GM12878 (cell line): ENCODE data around the gene ABHD3. TPM values are rescaled to one million over a fixed set of nuclear protein-coding genes. Genes with fewer than 3 reads are reported as not detected.

Source experiments
- ATAC-seq: fragments of 200-7000 bp; cut with Tn5 transposase; 3 replicates; pipeline ENCODE4 v1.9.1; 2020; ENCODE audit warnings: mild to moderate bottlenecking, moderate library complexity
- BruUV-seq: library from RNA; stranded (reverse); fragments of 400-500 nt; replicated peaks from 2 replicates; lab custom pipeline; 2021; lab: Mats Ljungman, UMichigan
- CTCF ChIA-PET: fragments of 300-600 bp; sonication (Branson Sonifier 250); formaldehyde crosslinking; extraction: SDS; loops from one replicate; lab custom pipeline; 2021; ENCODE audit warnings: inconsistent platforms; lab: Yijun Ruan, JAX
- POLR2A ChIA-PET: fragments of 350-600 bp; formaldehyde crosslinking; extraction: SDS; loops from one replicate; lab custom pipeline; 2021; ENCODE audit warnings: inconsistent platforms; lab: Charles Lee
- RAD21 ChIA-PET: fragments of 300-600 bp; sonication (Branson Sonifier 250); formaldehyde crosslinking; loops from one replicate; lab custom pipeline; 2023; ENCODE audit warnings: antibody characterized with exemption; ENCODE audit not compliant: unreplicated experiment; lab: Charles Lee
- SMC1A ChIA-PET: fragments of 300-600 bp; sonication (Branson Sonifier 250); formaldehyde crosslinking; loops from one replicate; lab custom pipeline; 2023; ENCODE audit not compliant: unreplicated experiment, uncharacterized antibody; lab: Charles Lee
- DNase-seq: peaks from one replicate; pipeline ENCODE4 v3.0.0-alpha.2; 2011; ENCODE audit warnings: low read depth, low spot score
- FAIRE-seq: peaks from 3 replicates; lab custom pipeline; 2011; peaks lifted over from hg19 to GRCh38; lab: Jason Lieb, UNC
- H2AFZ ChIP-seq: 2 replicates; pipeline ENCODE4 v1.6.0; 2011; ENCODE audit warnings: low read depth, low read length, control low read depth; ENCODE audit not compliant: control insufficient read depth
- H3K27ac ChIP-seq: 2 replicates; pipeline ENCODE4 v1.5.1; 2011; ENCODE audit warnings: control low read depth; ENCODE audit not compliant: control insufficient read depth, insufficient read depth
- H3K27me3 ChIP-seq, 2 experiments: replicated peaks in 1 of 2; 2 replicates each; pipeline versions ENCODE4 v1.6.0 to v1.6.1; 2011; ENCODE audit warnings: low read length in 1 of 2; ENCODE audit not compliant: control insufficient read depth in 2 of 2, insufficient read depth in 2 of 2
- H3K36me3 ChIP-seq, 2 experiments: 2 replicates each; pipeline ENCODE4 v1.5.1; 2011; ENCODE audit warnings: low read length in 1 of 2; ENCODE audit not compliant: control insufficient read depth in 2 of 2, insufficient read depth in 2 of 2
- H3K4me1 ChIP-seq: 2 replicates; pipeline ENCODE4 v1.6.1; 2011; ENCODE audit warnings: mild to moderate bottlenecking, low read length, moderate library complexity, mixed read lengths; ENCODE audit not compliant: control insufficient read depth, insufficient read depth
- H3K4me2 ChIP-seq: 2 replicates; pipeline ENCODE4 v1.6.0; 2011; ENCODE audit warnings: control low read depth; ENCODE audit not compliant: control insufficient read depth, insufficient read depth
- H3K4me3 ChIP-seq: fragments of 200-600 bp; sonication (generic); 2 replicates; pipeline ENCODE4 v1.5.1; 2016
- H3K79me2 ChIP-seq: 2 replicates; pipeline ENCODE4 v1.6.0; 2011; ENCODE audit warnings: low read length; ENCODE audit not compliant: control insufficient read depth, insufficient read depth
- H3K9ac ChIP-seq: 2 replicates; pipeline ENCODE4 v1.8.0; 2011; ENCODE audit warnings: low read length, control low read depth, mixed read lengths; ENCODE audit not compliant: control insufficient read depth, insufficient read depth
- H3K9me3 ChIP-seq: replicated peaks from 3 replicates; pipeline ENCODE4 v1.5.1; 2011; ENCODE audit warnings: mild to moderate bottlenecking, low read length; ENCODE audit not compliant: control insufficient read depth, insufficient read depth
- H4K20me1 ChIP-seq: 2 replicates; pipeline ENCODE4 v1.6.0; 2011; ENCODE audit not compliant: control insufficient read depth, insufficient read depth
- ATF7 ChIP-seq: fragments of 450-650 bp; IDR thresholded peaks from 2 replicates; pipeline ENCODE4 v1.6.1; 2016; ENCODE audit warnings: low read depth, mild to moderate bottlenecking
- BACH1 ChIP-seq: fragments of 450-650 bp; IDR thresholded peaks from 2 replicates; pipeline ENCODE4 v1.6.1; 2017; ENCODE audit warnings: mild to moderate bottlenecking, borderline replicate concordance
- RAD21 ChIP-seq: IDR thresholded peaks from 2 replicates; pipeline ENCODE4 v1.6.1; 2011; ENCODE audit warnings: mild to moderate bottlenecking, low read depth, low read length, moderate library complexity; ENCODE audit not compliant: insufficient read depth
- SUZ12 ChIP-seq: fragments of 200-600 bp; sonication (generic); IDR thresholded peaks from one replicate; pipeline ENCODE4 v1.6.1; 2018; ENCODE audit warnings: antibody characterized with exemption, mild to moderate bottlenecking; ENCODE audit not compliant: unreplicated experiment
- TARDBP ChIP-seq: IDR thresholded peaks from 2 replicates; pipeline ENCODE4 v1.6.1; 2016; ENCODE audit warnings: borderline replicate concordance
- ZBTB40 ChIP-seq: fragments of 450-650 bp; IDR thresholded peaks from 2 replicates; pipeline ENCODE4 v1.6.1; 2016; ENCODE audit warnings: mild to moderate bottlenecking, moderate library complexity, borderline replicate concordance
- WGBS: methylation state at CpG from one replicate; pipeline ENCODE4 v1.1.6; 2016; ENCODE audit warnings: low lambda C conversion rate; ENCODE audit not compliant: insufficient replicate concordance, insufficient coverage; ENCODE audit errors: missing lambda C conversion rate; 5-methylcytosine and 5-hydroxymethylcytosine counted together
- in situ Hi-C: fragments of 300-500 bp; cut with MboI; formaldehyde crosslinking; loops from 9 replicates; pipeline ENCODE4 v1.14.3; 2018; ENCODE audit warnings: mixed read lengths
- intact Hi-C: fragments of 100-400 bp; cut with micrococcal nuclease; formaldehyde crosslinking; loops from one replicate; pipeline ENCODE4 v1.14.2; 2022; ENCODE audit not compliant: unreplicated experiment
- polyA plus RNA-seq, 11 experiments: library from polyadenylated mRNA; depleted of rRNA in 4 of 11; unstranded in 6 of 11; stranded (reverse) in 5 of 11; fragments of >200 nt; fragmentation: Nextera tagmentation in 4 of 11; fragmentation: Illumina TruSeq in 1 of 11; extraction: Ambion mirVana in 4 of 11; extraction: Trizol in 1 of 11; gene quantifications; 1 replicate in 1 of 11; 2 replicates in 10 of 11; pipeline versions ENCODE4 v1.2.1 to v1.2.3, GENCODE V29; 2011 to 2016; ENCODE audit warnings: inconsistent platforms in 2 of 11, missing spikeins in 2 of 11, low read depth in 1 of 11
- total RNA-seq, 4 experiments: library from RNA; depleted of rRNA in 3 of 4; stranded (reverse); fragments of >200 nt in 3 of 4; fragmentation: Illumina TruSeq in 1 of 4; extraction: Trizol in 1 of 4; gene quantifications; 2 replicates each; pipeline versions ENCODE4 v1.2.1 to v1.2.3, GENCODE V29; 2013 to 2021

The ABHD3 gene
- total and polyA plus RNA-seq, 10 of the 15 experiments (the other 5 are each of a cell fraction or from before 2014, with no cell fraction given): 4.9 to 49.8 (median 18.3) TPM

GRCh38 chr18:21634588-21635199, 69.9 kb downstream of the ABHD3 start (continued):
- TF ChIP-seq ZBTB40 (no peak), BACH1 (no peak), TARDBP (no peak), ATF7 (no peak)

- no peak overlapping the region for H3K27ac ChIP-seq
- in situ Hi-C loops: no loop called here
- RAD21 ChIA-PET: interaction anchor here (1.3 kb wide), 1 partner anchor 60 kb away, joined by 3 read pairs; no protein-coding TSS in a partner anchor
- FAIRE-seq (no peak), ATAC-seq (no peak), DNase-seq (no peak)
- H2AFZ ChIP-seq: no peak overlapping the region
- H3K4me2 ChIP-seq: no peak overlapping the region
- no peaks in the 10 kb centered on the region for H3K27me3 ChIP-seq
- no peaks in the 10 kb centered on the region for H4K20me1 ChIP-seq
- no peak overlapping the region for H3K4me3 ChIP-seq
- BruUV-seq: no TSS peak
- peaks cover 8% of the 10 kb centered on the region for H3K79me2 ChIP-seq
- peaks cover 15% of the 10 kb centered on the region for H3K4me1 ChIP-seq
- SMC1A ChIA-PET: interaction anchor here (0.6 to 0.7 kb wide), 3 partner anchors 18 to 1470 kb away, joined by 3 to 4 read pairs (median 3); no protein-coding TSS in a partner anchor
- POLR2A ChIA-PET: no interaction called here
- CTCF ChIA-PET: interaction anchor here (0.7 kb wide), 1 partner anchor 187 kb away, joined by 4 read pairs; no protein-coding TSS in a partner anchor
- TF ChIP-seq RAD21 (peak; percentile 22; the same call in 1 of the 2 replicates), SUZ12 (no peak)
- TF ChIP-seq, all 136 proteins: peak for 1
- WGBS: 100% methylated on average over 1 of the region's 1 CpG
- Histone ChIP-seq H3K9ac (no peak overlapping the region), H3K9me3 (no peaks in the 10 kb centered on the region), H3K36me3 (peaks cover 5 to 12% of the 10 kb centered on the region in 2 experiments)
- intact Hi-C loops: no loop called here
Observed at GRCh38 chr18:21632393-21632792, 72.2 kb downstream of the ABHD3 start.
